BLaER1 treated with 17β-estradiol and CSF1 and Interleukin-3, amounts not matched to agents 10 nM and 100 nM (cell line): Measurements from ENCODE around the gene ATP5F1C.
"Not testable (repeated sequence)": the region's sequence is repeated elsewhere in the genome, so short reads cannot be mapped to it uniquely, and the experiment has no call there.

Source experiments
- H3K27ac ChIP-seq, 11 experiments: shearing (Covaris generic); formaldehyde crosslinking; 2 replicates each; pipeline ENCODE4 v1.8.1; 2022
- H3K27me3 ChIP-seq, 11 experiments: shearing (Covaris generic); formaldehyde crosslinking; 2 replicates each; pipeline ENCODE4 v1.8.1; 2022
- H3K36me3 ChIP-seq, 11 experiments: shearing (Covaris generic); formaldehyde crosslinking; 2 replicates each; pipeline ENCODE4 v1.8.1; 2022
- H3K4me1 ChIP-seq, 10 experiments: shearing (Covaris generic); formaldehyde crosslinking; 2 replicates each; pipeline ENCODE4 v1.8.1; 2022
- H3K4me2 ChIP-seq, 11 experiments: shearing (Covaris generic); formaldehyde crosslinking; 2 replicates each; pipeline ENCODE4 v1.8.1; 2022
- H3K4me3 ChIP-seq, 10 experiments: shearing (Covaris generic); formaldehyde crosslinking; 2 replicates each; pipeline ENCODE4 v1.8.1; 2022
- H3K9ac ChIP-seq, 11 experiments: shearing (Covaris generic); formaldehyde crosslinking; 2 replicates each; pipeline ENCODE4 v1.8.1; 2022
- H3K9me3 ChIP-seq, 11 experiments: shearing (Covaris generic); formaldehyde crosslinking; replicated peaks in 1 of 11; 2 replicates each; pipeline ENCODE4 v1.8.1; 2022
- H4K20me1 ChIP-seq, 11 experiments: shearing (Covaris generic); formaldehyde crosslinking; 2 replicates each; pipeline ENCODE4 v1.8.1; 2022
- Cebpa-rat ChIP-seq, 11 experiments: shearing (Covaris generic); IDR thresholded peaks; 2 replicates each; pipeline ENCODE4 v1.8.1; 2022

ATP5F1C gene

DNA sequence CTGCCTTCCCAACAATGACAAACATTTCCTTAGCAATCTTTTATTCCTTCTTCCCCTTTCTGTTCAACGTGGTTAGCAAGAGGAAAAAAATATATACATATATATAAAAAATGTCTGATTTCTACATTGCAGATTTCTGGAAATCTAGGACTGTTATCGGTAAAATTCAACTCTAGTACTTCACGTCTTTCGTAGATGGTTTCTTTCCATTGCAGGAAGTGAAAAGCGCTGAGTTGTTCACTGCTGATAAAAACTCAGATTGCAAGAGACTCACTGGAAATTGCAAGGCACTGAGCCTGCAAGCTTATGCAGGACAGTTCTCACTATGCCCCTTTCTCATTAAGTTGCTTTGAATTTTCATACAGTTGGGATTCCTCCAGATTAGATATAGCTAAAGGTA lies 24.0 kb upstream of the ATP5F1C start:
- H3K27ac ChIP-seq = peak overlapping the region in 4 of 11 experiments; percentile 21 to 44 (median 36); a peak in 6 of 22 replicates
- H3K9ac ChIP-seq = peak overlapping the region in 3 of 11 experiments; percentile 12 to 57 (median 18); a peak in 3 of 22 replicates
- H3K27me3 ChIP-seq = no peaks in the 10 kb centered on the region
- TF ChIP-seq Cebpa-rat (IDR thresholded peaks at IDR 0.05) = no peak
- H3K4me2 ChIP-seq = peak overlapping the region in 6 of 11 experiments; percentile 40 to 84 (median 64); a peak in 11 of 22 replicates
- H3K9me3 ChIP-seq = no peaks in the 10 kb centered on the region
- H3K4me1 ChIP-seq = peaks cover 0 to 35% (median 12%) of the 10 kb centered on the region in 10 experiments; a peak in 10 of 20 replicates
- peaks cover 83 to 100% (median 95%) of the 10 kb centered on the region in 11 experiments for H3K36me3 ChIP-seq
- H3K4me3 ChIP-seq = peak overlapping the region in 3 of 10 experiments; percentile 20 to 37 (median 22); a peak in 3 of 20 replicates
- peaks cover 0 to 10% (median 0%) of the 10 kb centered on the region in 11 experiments; a peak in 1 of 22 replicates for H4K20me1 ChIP-seq

DNA sequence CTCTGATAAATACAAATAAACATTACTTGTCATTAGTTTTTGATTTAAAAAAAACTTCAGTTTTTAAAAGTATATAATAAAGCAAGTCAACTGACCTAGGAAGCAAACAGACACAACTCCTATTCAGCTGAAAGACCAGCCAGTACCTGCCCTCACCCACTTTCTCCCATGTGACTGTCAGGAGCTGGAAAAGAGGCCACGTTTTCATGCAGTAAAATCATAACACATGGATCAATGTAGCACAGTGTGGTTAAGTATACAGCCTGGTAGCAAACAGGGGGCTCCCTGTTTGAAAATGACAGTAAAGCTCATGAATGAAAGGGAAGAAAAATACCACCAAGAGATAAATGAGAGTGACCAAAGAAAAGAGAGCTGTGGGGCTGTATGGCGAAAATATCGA lies 21.7 kb upstream of the ATP5F1C start:
- H3K9me3 ChIP-seq = no peaks in the 10 kb centered on the region
- peaks cover 77 to 99% (median 90%) of the 10 kb centered on the region in 11 experiments for H3K36me3 ChIP-seq
- H3K27me3 ChIP-seq = no peaks in the 10 kb centered on the region
- no peak overlapping the region for H3K4me2 ChIP-seq
- H3K4me1 ChIP-seq = peaks cover 9 to 45% (median 19%) of the 10 kb centered on the region in 10 experiments
- H4K20me1 ChIP-seq = peaks cover 0 to 18% (median 0%) of the 10 kb centered on the region in 11 experiments; a peak in 2 of 22 replicates
- H3K27ac ChIP-seq = no peak overlapping the region
- TF ChIP-seq Cebpa-rat (IDR thresholded peaks at IDR 0.05) = no peak
- no peak overlapping the region for H3K9ac ChIP-seq
- H3K4me3 ChIP-seq = no peak overlapping the region

DNA sequence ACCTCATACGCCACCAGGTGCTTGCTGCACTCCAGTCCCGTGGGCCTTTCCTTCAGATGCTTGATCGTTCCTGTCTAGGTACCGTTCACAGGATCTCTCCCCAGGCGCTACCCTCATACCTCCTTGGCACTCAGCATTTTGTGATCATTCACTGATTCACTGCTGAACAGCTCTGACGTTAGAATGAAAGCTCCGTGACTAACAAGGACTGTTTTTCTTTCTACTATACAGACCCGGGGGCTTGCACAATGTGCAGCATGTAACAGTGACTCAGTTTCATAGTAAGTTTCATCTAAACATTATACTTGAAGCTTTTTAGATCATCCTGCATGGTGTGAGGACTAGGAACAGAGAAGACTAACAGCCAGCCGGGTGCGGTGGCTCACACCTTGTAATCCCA lies 20.8 kb upstream of the ATP5F1C start:
- no peak overlapping the region for H3K4me3 ChIP-seq

DNA sequence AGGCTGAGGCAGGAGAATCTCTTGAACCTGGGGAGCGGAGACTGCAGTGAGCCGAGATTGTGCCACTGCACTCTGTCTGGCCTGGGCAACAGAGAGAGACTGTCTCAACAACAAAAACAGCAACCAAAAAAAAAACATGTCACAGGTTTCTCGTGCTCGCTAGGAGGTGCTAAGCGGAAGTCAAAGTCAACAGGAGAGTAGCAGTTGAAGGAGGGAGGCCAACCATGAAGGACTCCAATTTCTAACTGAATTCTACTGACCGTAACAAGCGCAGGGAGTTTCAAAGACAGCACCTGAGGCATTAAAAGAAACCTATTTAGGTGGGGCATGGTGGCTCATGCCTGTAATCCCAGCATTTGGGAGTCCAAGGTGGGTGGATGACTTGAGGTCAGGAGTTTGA lies 19.6 kb upstream of the ATP5F1C start:
- H4K20me1 ChIP-seq = peaks cover 0 to 18% (median 0%) of the 10 kb centered on the region in 11 experiments; a peak in 2 of 22 replicates
- no peak overlapping the region for H3K4me2 ChIP-seq
- H3K36me3 ChIP-seq = peaks cover 72 to 98% (median 82%) of the 10 kb centered on the region in 11 experiments
- no peak overlapping the region for H3K27ac ChIP-seq
- H3K9ac ChIP-seq = no peak overlapping the region
- no peaks in the 10 kb centered on the region for H3K27me3 ChIP-seq
- no peak overlapping the region for H3K4me3 ChIP-seq
- TF ChIP-seq Cebpa-rat (IDR thresholded peaks at IDR 0.05) = no peak
- H3K4me1 ChIP-seq = peaks cover 29 to 40% (median 34%) of the 10 kb centered on the region in 10 experiments
- no peaks in the 10 kb centered on the region; a peak in 1 of 22 replicates for H3K9me3 ChIP-seq

More for the DNA sequence above, 20.8 kb upstream of the ATP5F1C start:
- TF ChIP-seq Cebpa-rat (IDR thresholded peaks at IDR 0.05) = no peak
- peaks cover 0 to 18% (median 0%) of the 10 kb centered on the region in 11 experiments; a peak in 2 of 22 replicates for H4K20me1 ChIP-seq
- no peaks in the 10 kb centered on the region; a peak in 1 of 22 replicates for H3K9me3 ChIP-seq
- peaks cover 18 to 52% (median 29%) of the 10 kb centered on the region in 10 experiments for H3K4me1 ChIP-seq
- H3K4me2 ChIP-seq = no peak overlapping the region
- H3K27ac ChIP-seq = no peak overlapping the region
- no peaks in the 10 kb centered on the region for H3K27me3 ChIP-seq
- peaks cover 75 to 99% (median 85%) of the 10 kb centered on the region in 11 experiments for H3K36me3 ChIP-seq
- no peak overlapping the region for H3K9ac ChIP-seq

DNA sequence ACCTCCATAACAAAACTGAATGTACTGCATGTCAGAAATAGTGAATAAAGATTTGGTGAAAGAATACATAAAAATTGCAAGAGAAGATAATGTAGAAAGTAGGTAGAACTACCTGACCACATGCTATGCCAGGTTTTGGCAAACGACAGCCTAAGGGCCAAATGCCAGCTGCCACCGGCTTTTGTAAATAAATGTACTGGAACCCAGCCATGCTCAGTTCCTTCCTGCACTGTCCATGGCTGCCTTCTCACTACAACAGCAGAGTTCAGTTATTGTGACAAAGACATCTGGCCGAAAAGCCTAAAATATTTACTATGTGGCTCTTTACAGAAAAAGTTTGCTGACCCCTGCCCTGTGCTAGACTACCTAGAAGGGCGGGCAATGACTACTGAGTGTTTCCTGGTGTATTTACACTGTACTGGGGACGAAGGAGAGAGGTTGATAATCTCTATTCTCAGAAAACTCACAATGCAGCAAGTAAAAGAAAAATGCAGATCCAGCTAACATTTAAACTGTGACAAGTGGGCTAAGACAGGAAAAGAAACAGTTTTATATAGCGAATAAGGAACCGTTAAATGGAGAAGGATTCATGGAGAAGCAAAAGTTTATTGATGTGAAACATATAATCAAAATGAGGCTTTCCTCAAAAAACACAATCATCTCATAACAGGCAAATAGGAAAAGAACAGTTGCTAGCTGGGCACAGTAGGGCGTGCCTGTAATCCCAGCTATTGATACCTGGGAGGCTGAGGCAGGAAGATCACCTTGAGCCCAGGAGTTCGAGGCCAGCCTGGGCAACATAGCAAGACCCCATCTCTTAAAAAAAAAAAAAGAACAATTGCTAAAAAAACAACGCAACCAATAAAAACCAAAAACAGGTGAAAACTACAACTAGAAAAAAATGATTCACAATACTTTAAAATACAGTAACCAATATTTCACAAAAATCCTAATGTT lies 13.9 kb upstream of the ATP5F1C start:
- Histone ChIP-seq H3K36me3 (peaks cover 66 to 96% (median 89%) of the 10 kb centered on the region in 11 experiments), H3K4me1 (peaks cover 34 to 60% (median 49%) of the 10 kb centered on the region in 10 experiments), H3K9me3 (no peaks in the 10 kb centered on the region; a peak in 1 of 22 replicates), H3K27me3 (no peaks in the 10 kb centered on the region), H4K20me1 (peaks cover 0 to 40% (median 0%) of the 10 kb centered on the region in 11 experiments; a peak in 4 of 22 replicates), H3K27ac (peak overlapping the region in 9 of 11 experiments; percentile 31 to 86 (median 76); a peak in 17 of 22 replicates), H3K4me2 (peak overlapping the region; percentile 8 to 85 (median 69); a peak in 20 of 22 replicates), H3K9ac (peak overlapping the region in 10 of 11 experiments; percentile 34 to 81 (median 62); a peak in 18 of 22 replicates), H3K4me3 (peak overlapping the region in 3 of 10 experiments; percentile 4 to 37 (median 15); a peak in 3 of 20 replicates)
- no peak for TF ChIP-seq Cebpa-rat (IDR thresholded peaks at IDR 0.05)

DNA sequence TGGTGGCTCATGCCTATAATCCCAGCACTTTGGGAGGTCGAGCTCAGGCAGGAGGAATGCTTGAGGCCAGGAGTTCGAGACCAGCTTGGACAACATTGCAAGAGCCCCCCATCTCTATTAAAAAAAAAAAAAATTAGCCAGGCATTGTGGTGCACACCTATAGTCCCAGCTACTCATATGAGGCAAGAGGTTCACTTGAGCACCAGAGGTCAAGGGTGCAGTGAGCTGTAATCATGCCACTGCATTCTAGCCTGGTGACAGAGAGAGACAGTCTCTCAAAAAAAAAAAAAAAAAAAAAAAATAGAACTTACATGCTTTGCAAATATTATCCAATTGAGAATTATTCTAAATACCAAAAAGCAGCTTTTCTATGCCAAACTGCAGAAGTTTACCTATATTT lies 11.2 kb upstream of the ATP5F1C start:
- no peak overlapping the region for H3K27ac ChIP-seq
- no peaks in the 10 kb centered on the region; a peak in 1 of 22 replicates for H3K9me3 ChIP-seq
- no peak for TF ChIP-seq Cebpa-rat (IDR thresholded peaks at IDR 0.05)
- H3K9ac ChIP-seq = no peak overlapping the region
- H4K20me1 ChIP-seq = peaks cover 0 to 57% (median 19%) of the 10 kb centered on the region in 11 experiments; a peak in 15 of 22 replicates
- H3K4me2 ChIP-seq = no peak overlapping the region
- H3K36me3 ChIP-seq = peaks cover 76 to 99% (median 90%) of the 10 kb centered on the region in 11 experiments
- H3K4me3 ChIP-seq = no peak overlapping the region
- H3K4me1 ChIP-seq = peaks cover 20 to 45% (median 36%) of the 10 kb centered on the region in 10 experiments
- H3K27me3 ChIP-seq = no peaks in the 10 kb centered on the region

DNA sequence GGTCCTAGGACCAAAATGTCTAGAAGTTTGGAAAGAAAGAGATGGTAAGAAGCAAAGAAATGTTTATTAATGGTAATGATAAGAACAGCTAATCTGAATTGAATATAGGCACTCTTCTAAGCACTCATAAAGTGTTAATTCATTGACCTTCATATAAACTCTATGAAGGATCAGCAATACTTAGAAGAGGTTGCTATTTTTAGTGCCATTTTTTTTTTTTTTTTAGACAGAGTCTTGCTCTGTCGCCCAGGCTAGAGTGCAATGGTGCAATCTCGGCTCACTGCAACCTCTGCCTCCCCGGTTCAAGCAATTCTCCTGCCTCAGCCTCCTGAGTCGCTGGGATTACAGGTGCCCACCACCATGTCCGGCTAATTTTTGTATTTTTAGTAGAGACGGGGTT lies 5.8 kb upstream of the ATP5F1C start:
- H3K9ac ChIP-seq, H3K27ac ChIP-seq, H3K9me3 ChIP-seq, H3K4me2 ChIP-seq, H3K27me3 ChIP-seq, H3K4me3 ChIP-seq: not testable (repeated sequence)
- peaks cover 18 to 89% (median 68%) of the 10 kb centered on the region in 11 experiments; a peak in 19 of 22 replicates for H4K20me1 ChIP-seq
- peaks cover 69 to 86% (median 75%) of the 10 kb centered on the region in 11 experiments for H3K36me3 ChIP-seq
- H3K4me1 ChIP-seq = peaks cover 17 to 42% (median 24%) of the 10 kb centered on the region in 10 experiments

DNA sequence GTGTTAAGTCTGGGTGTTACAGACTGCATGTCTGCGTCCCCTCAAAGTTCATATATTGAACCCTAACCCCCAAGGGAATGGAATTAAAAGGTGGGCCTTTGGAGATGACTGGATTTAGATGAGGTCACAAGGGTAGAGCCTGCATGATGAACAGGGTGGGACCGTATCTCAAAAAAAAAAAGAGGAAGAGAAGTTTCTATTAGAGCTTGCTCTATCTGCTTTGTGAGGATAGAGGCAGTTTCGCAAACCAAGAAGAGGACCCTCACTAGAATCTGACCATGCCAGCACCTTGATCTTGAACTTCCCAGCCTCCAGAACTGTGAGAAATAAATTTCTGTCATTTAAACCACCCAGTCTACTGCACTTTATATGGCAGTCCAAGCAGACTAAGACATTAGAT lies 1.5 kb upstream of the ATP5F1C start:
- Histone ChIP-seq H3K4me2 (peak overlapping the region; percentile 84 to 99 (median 91)), H3K9ac (peak overlapping the region; percentile 94 to 99 (median 97); a peak in 20 of 22 replicates), H4K20me1 (peaks cover 41 to 95% (median 81%) of the 10 kb centered on the region in 11 experiments; a peak in 21 of 22 replicates), H3K4me3 (peak overlapping the region; percentile 92 to 99 (median 96)), H3K9me3 (no peaks in the 10 kb centered on the region), H3K27ac (peak overlapping the region in 8 of 11 experiments; percentile 90 to 97 (median 94); a peak in 13 of 22 replicates), H3K27me3 (no peaks in the 10 kb centered on the region), H3K4me1 (peaks cover 25 to 69% (median 43%) of the 10 kb centered on the region in 10 experiments), H3K36me3 (peaks cover 37 to 61% (median 43%) of the 10 kb centered on the region in 11 experiments)
- no peak; a peak in 1 of 22 replicates for TF ChIP-seq Cebpa-rat (IDR thresholded peaks at IDR 0.05)
